Measurements from ENCODE around the gene CIC. TPM values are rescaled to one million over a fixed set of nuclear protein-coding genes. Genes with fewer than 3 reads are reported as not detected.
A peak's percentile ranks its signal among the peaks of the same experiment; 100 is the strongest.
"Not testable (repeated sequence)": the region's sequence is repeated elsewhere in the genome, so short reads cannot be mapped to it uniquely, and the experiment has no call there.

The CIC gene
- total and polyA plus RNA-seq, 9 donors = 13.6 to 52.7 (median 41.9) TPM

GRCh38 chr19:42324655-42325307 is 55.7 kb downstream of the CIC start:
- Histone ChIP-seq H3K36me3 (ENCODE audit: control insufficient read depth, insufficient read depth, low read length) (no peaks in the 10 kb centered on the region), H3K9me3 (replicated peaks; ENCODE audit: control insufficient read depth, low read depth, low read length) (no peaks in the 10 kb centered on the region), H3K4me1 (ENCODE audit: control insufficient read depth, insufficient read depth, low read length) (peaks cover 23% of the 10 kb centered on the region), H3K4me3 (ENCODE audit: low read length) (no peak overlapping the region), H3K27me3 (ENCODE audit: control insufficient read depth, insufficient read depth, low read length) (peaks cover 49% of the 10 kb centered on the region), H3K27ac (ENCODE audit: low read length) (no peak overlapping the region)
- DNase-seq = no peak
- WGBS (ENCODE audit: insufficient coverage) = under 1% methylated on average over 27 of the region's 38 CpGs

GRCh38 chr19:42325308-42325895 is 56.4 kb downstream of the CIC start, which contains the start of gene MEGF8:
MEGF8 (plus strand) TSS chr19:42325635; CDS start chr19:42326244, 609 bp downstream.
- Histone ChIP-seq H3K36me3 (ENCODE audit: control insufficient read depth, insufficient read depth, low read length) (no peaks in the 10 kb centered on the region), H3K9me3 (replicated peaks; ENCODE audit: control insufficient read depth, low read depth, low read length) (no peaks in the 10 kb centered on the region), H3K4me1 (ENCODE audit: control insufficient read depth, insufficient read depth, low read length) (peaks cover 26% of the 10 kb centered on the region), H3K27me3 (ENCODE audit: control insufficient read depth, insufficient read depth, low read length) (peaks cover 43% of the 10 kb centered on the region), H3K27ac (ENCODE audit: low read length) (peak within 1 kb of the TSS; percentile 82), H3K4me3 (ENCODE audit: low read length) (peak within 1 kb of the TSS; percentile 98)
- peak; percentile 100 for DNase-seq
- 0% methylated on average over 27 of the region's 45 CpGs for WGBS (ENCODE audit: insufficient coverage)

- DNase-seq = peak; percentile 31
- peaks cover 38% of the 10 kb centered on the region for H3K27me3 ChIP-seq (ENCODE audit: control insufficient read depth, insufficient read depth, low read length)
- no peaks in the 10 kb centered on the region for H3K9me3 ChIP-seq (replicated peaks; ENCODE audit: control insufficient read depth, low read depth, low read length)
- 3% methylated on average over 34 of the region's 37 CpGs for WGBS (ENCODE audit: insufficient coverage)
- H3K4me1 ChIP-seq (ENCODE audit: control insufficient read depth, insufficient read depth, low read length) = peaks cover 26% of the 10 kb centered on the region
- H3K27ac ChIP-seq (ENCODE audit: low read length) = peak overlapping the region; percentile 82
- peak overlapping the region; percentile 98 for H3K4me3 ChIP-seq (ENCODE audit: low read length)
- H3K36me3 ChIP-seq (ENCODE audit: control insufficient read depth, insufficient read depth, low read length) = no peaks in the 10 kb centered on the region
These were observed 57.1 kb downstream of the CIC start for GRCh38 chr19:42325896-42326771.

- Histone ChIP-seq H3K36me3 (ENCODE audit: control insufficient read depth, insufficient read depth, low read length) (no peaks in the 10 kb centered on the region), H3K27ac (ENCODE audit: low read length) (no peak overlapping the region), H3K4me1 (ENCODE audit: control insufficient read depth, insufficient read depth, low read length) (peaks cover 27% of the 10 kb centered on the region), H3K4me3 (ENCODE audit: low read length) (no peak overlapping the region), H3K27me3 (ENCODE audit: control insufficient read depth, insufficient read depth, low read length) (peaks cover 32% of the 10 kb centered on the region), H3K9me3 (replicated peaks; ENCODE audit: control insufficient read depth, low read depth, low read length) (no peaks in the 10 kb centered on the region)
- DNase-seq = no peak
These were observed 57.9 kb downstream of the CIC start for GRCh38 chr19:42326969-42327368.

- Histone ChIP-seq H3K9me3 (replicated peaks; ENCODE audit: control insufficient read depth, low read depth, low read length) (no peaks in the 10 kb centered on the region), H3K4me3 (ENCODE audit: low read length) (no peak overlapping the region)
These were observed 58.3 kb downstream of the CIC start for GRCh38 chr19:42327381-42327780.

GRCh38 chr19:42328106-42328505 is 59.1 kb downstream of the CIC start:
- Histone ChIP-seq H3K36me3 (ENCODE audit: control insufficient read depth, insufficient read depth, low read length) (no peaks in the 10 kb centered on the region), H3K27ac (ENCODE audit: low read length) (no peak overlapping the region), H3K4me1 (ENCODE audit: control insufficient read depth, insufficient read depth, low read length) (peaks cover 29% of the 10 kb centered on the region), H3K27me3 (ENCODE audit: control insufficient read depth, insufficient read depth, low read length) (peaks cover 20% of the 10 kb centered on the region), H3K4me3 (ENCODE audit: low read length) (no peak overlapping the region), H3K9me3 (replicated peaks; ENCODE audit: control insufficient read depth, low read depth, low read length) (no peaks in the 10 kb centered on the region)
- WGBS (ENCODE audit: insufficient coverage) = 57% methylated on average over 1 of the region's 1 CpG
- no peak for DNase-seq

More at GRCh38 chr19:42327381-42327780, 58.3 kb downstream of the CIC start:
- H3K27ac ChIP-seq (ENCODE audit: low read length) = no peak overlapping the region
- H3K36me3 ChIP-seq (ENCODE audit: control insufficient read depth, insufficient read depth, low read length) = no peaks in the 10 kb centered on the region
- peaks cover 27% of the 10 kb centered on the region for H3K27me3 ChIP-seq (ENCODE audit: control insufficient read depth, insufficient read depth, low read length)
- peaks cover 29% of the 10 kb centered on the region for H3K4me1 ChIP-seq (ENCODE audit: control insufficient read depth, insufficient read depth, low read length)
- WGBS (ENCODE audit: insufficient coverage) = 82% methylated on average over 4 of the region's 5 CpGs
- DNase-seq = no peak

- Histone ChIP-seq H3K36me3 (ENCODE audit: control insufficient read depth, insufficient read depth, low read length) (no peaks in the 10 kb centered on the region), H3K4me1 (ENCODE audit: control insufficient read depth, insufficient read depth, low read length) (peaks cover 29% of the 10 kb centered on the region), H3K27me3 (ENCODE audit: control insufficient read depth, insufficient read depth, low read length) (peaks cover 13% of the 10 kb centered on the region), H3K27ac (ENCODE audit: low read length) (no peak overlapping the region), H3K9me3 (replicated peaks; ENCODE audit: control insufficient read depth, low read depth, low read length) (no peaks in the 10 kb centered on the region), H3K4me3 (ENCODE audit: low read length) (no peak overlapping the region)
- 65% methylated on average over 2 of the region's 2 CpGs for WGBS (ENCODE audit: insufficient coverage)
- no peak for DNase-seq
These were observed 59.8 kb downstream of the CIC start for GRCh38 chr19:42328854-42329253.

GRCh38 chr19:42330241-42330711 is 61.2 kb downstream of the CIC start:
- Histone ChIP-seq H3K36me3 (ENCODE audit: control insufficient read depth, insufficient read depth, low read length) (peaks cover 10% of the 10 kb centered on the region), H3K27me3 (ENCODE audit: control insufficient read depth, insufficient read depth, low read length) (no peaks in the 10 kb centered on the region), H3K4me1 (ENCODE audit: control insufficient read depth, insufficient read depth, low read length) (peaks cover 19% of the 10 kb centered on the region), H3K9me3 (replicated peaks; ENCODE audit: control insufficient read depth, low read depth, low read length) (no peaks in the 10 kb centered on the region), H3K27ac (ENCODE audit: low read length) (peak overlapping the region; percentile 29), H3K4me3 (ENCODE audit: low read length) (no peak overlapping the region)
- no peak for DNase-seq
- WGBS (ENCODE audit: insufficient coverage) = no CpG with 5 or more reads among the region's 2 CpGs

- not testable (repeated sequence) for DNase-seq; H3K9me3 ChIP-seq (replicated peaks; ENCODE audit: control insufficient read depth, low read depth, low read length); H3K27me3 ChIP-seq (ENCODE audit: control insufficient read depth, insufficient read depth, low read length); H3K4me3 ChIP-seq (ENCODE audit: low read length); H3K27ac ChIP-seq (ENCODE audit: low read length)
- peaks cover 15% of the 10 kb centered on the region for H3K4me1 ChIP-seq (ENCODE audit: control insufficient read depth, insufficient read depth, low read length)
- WGBS (ENCODE audit: insufficient coverage) = 80% methylated on average over 2 of the region's 3 CpGs
- H3K36me3 ChIP-seq (ENCODE audit: control insufficient read depth, insufficient read depth, low read length) = peaks cover 20% of the 10 kb centered on the region
These were observed 62.3 kb downstream of the CIC start for GRCh38 chr19:42331333-42331732.

GRCh38 chr19:42332059-42332458 is 63.0 kb downstream of the CIC start:
- H3K27me3 ChIP-seq (ENCODE audit: control insufficient read depth, insufficient read depth, low read length) = no peaks in the 10 kb centered on the region
- H3K36me3 ChIP-seq (ENCODE audit: control insufficient read depth, insufficient read depth, low read length) = peaks cover 27% of the 10 kb centered on the region
- H3K4me1 ChIP-seq (ENCODE audit: control insufficient read depth, insufficient read depth, low read length) = peaks cover 9% of the 10 kb centered on the region
- 75% methylated on average over 2 of the region's 6 CpGs for WGBS (ENCODE audit: insufficient coverage)
- no peaks in the 10 kb centered on the region for H3K9me3 ChIP-seq (replicated peaks; ENCODE audit: control insufficient read depth, low read depth, low read length)
- no peak for DNase-seq
- no peak overlapping the region for H3K27ac ChIP-seq (ENCODE audit: low read length)
- no peak overlapping the region for H3K4me3 ChIP-seq (ENCODE audit: low read length)
